ENCODE measurements around the gene NUDT22.

NUDT22 gene

GRCh38 chr11:64204080-64204440, 22.0 kb upstream of the NUDT22 start:
- no peaks in the 10 kb centered on the region for H3K9me3 ChIP-seq
- TF ChIP-seq, protein P1, sequence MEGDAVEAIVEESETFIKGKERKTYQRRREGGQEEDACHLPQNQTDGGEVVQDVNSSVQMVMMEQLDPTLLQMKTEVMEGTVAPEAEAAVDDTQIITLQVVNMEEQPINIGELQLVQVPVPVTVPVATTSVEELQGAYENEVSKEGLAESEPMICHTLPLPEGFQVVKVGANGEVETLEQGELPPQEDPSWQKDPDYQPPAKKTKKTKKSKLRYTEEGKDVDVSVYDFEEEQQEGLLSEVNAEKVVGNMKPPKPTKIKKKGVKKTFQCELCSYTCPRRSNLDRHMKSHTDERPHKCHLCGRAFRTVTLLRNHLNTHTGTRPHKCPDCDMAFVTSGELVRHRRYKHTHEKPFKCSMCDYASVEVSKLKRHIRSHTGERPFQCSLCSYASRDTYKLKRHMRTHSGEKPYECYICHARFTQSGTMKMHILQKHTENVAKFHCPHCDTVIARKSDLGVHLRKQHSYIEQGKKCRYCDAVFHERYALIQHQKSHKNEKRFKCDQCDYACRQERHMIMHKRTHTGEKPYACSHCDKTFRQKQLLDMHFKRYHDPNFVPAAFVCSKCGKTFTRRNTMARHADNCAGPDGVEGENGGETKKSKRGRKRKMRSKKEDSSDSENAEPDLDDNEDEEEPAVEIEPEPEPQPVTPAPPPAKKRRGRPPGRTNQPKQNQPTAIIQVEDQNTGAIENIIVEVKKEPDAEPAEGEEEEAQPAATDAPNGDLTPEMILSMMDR (IDR thresholded peaks at IDR 0.05; ENCODE audit: low read depth, low read length): no peak
- DNase-seq: no peak
- H3K27me3 ChIP-seq: no peaks in the 10 kb centered on the region
- peaks cover 4% of the 10 kb centered on the region; the same call in 1 of the 2 replicates for H3K4me1 ChIP-seq
- H3K4me3 ChIP-seq (ENCODE audit: low read depth, low read length): no peak overlapping the region
- H3K36me3 ChIP-seq: peaks cover 45% of the 10 kb centered on the region

DNA sequence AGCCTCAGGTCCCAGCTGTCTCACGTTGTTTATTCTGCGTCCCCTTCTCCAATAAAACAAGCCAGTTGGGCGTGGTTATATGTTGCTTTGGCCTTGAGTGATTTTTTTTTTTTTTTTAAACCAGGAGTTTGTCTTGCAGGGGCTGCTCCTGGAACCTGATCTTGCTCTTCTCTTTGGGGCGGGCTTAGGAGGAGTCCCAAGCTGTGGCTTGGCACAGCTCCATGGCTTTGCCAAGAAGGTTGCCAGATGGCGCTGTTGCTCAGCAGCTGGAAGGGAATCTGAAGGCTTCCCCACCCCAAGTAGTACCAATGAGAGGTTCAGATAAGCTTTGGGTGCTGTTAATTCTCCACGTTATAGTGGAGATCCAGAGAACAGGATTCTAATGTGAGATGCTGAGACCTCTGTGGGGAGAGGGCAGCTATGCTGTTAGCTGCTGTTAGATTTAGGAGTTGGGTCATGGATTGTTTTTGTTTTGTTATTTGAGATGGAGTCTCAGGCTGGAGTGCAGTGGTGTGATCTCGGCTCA, 21.5 kb upstream of the NUDT22 start:
- H3K9me3 ChIP-seq: no peaks in the 10 kb centered on the region
- DNase-seq: peak; percentile 78
- H3K4me1 ChIP-seq: peaks cover 4% of the 10 kb centered on the region; the same call in 1 of the 2 replicates
- no peak overlapping the region for H3K4me3 ChIP-seq (ENCODE audit: low read depth, low read length)
- peaks cover 45% of the 10 kb centered on the region for H3K36me3 ChIP-seq
- no peaks in the 10 kb centered on the region for H3K27me3 ChIP-seq
- TF ChIP-seq, protein P1 (IDR thresholded peaks at IDR 0.05; ENCODE audit: low read depth, low read length): peak; percentile 73

GRCh38 chr11:64206457-64207255, 19.4 kb upstream of the NUDT22 start, which contains the start of gene FERMT3:
FERMT3 (plus strand) TSS chr11:64206721; CDS start chr11:64207365, 644 bp downstream.
- no peaks in the 10 kb centered on the region for H3K9me3 ChIP-seq
- no peak for DNase-seq
- peaks cover 4% of the 10 kb centered on the region; the same call in 1 of the 2 replicates for H3K4me1 ChIP-seq
- H3K27me3 ChIP-seq: no peaks in the 10 kb centered on the region
- H3K36me3 ChIP-seq: peaks cover 37% of the 10 kb centered on the region
- TF ChIP-seq, protein P1 (IDR thresholded peaks at IDR 0.05; ENCODE audit: low read depth, low read length): no peak
- no peak within 1 kb of the TSS for H3K4me3 ChIP-seq (ENCODE audit: low read depth, low read length)

DNA sequence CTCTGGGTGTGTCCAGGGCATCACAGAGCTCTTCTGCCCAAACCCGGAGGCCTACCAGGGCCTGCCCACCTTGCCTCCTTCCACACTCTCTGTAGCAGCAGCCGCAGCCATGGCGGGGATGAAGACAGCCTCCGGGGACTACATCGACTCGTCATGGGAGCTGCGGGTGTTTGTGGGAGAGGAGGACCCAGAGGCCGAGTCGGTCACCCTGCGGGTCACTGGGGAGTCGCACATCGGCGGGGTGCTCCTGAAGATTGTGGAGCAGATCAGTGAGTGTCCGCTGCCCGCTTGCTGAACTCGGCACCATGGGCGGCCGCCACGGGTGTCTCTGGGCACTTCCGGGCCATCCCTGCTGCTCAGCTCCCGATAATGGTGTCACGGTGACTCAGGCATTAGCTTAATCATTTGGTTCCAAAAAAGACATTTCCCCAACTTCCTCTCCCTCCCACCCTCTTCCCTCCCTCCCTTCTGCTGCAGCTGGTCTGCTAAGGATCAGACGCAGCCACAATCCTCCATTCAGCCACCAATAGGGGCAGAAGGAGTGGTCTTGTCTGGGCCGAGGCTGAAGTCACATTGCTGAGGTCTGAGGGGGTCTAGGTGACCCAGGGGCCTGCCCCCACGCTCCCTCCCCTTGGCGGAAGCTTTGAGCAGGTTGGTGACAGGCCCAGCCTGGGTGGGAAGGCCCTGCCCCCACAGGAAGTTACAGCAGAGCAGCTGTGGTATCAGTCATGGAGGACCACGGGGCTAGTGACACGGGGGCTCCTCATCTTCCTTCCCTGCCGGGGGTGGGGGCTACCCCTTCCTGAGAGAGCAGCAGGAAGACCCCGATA, 18.6 kb upstream of the NUDT22 start:
- H3K9me3 ChIP-seq: no peaks in the 10 kb centered on the region
- peaks cover 4% of the 10 kb centered on the region; the same call in 1 of the 2 replicates for H3K4me1 ChIP-seq

DNA sequence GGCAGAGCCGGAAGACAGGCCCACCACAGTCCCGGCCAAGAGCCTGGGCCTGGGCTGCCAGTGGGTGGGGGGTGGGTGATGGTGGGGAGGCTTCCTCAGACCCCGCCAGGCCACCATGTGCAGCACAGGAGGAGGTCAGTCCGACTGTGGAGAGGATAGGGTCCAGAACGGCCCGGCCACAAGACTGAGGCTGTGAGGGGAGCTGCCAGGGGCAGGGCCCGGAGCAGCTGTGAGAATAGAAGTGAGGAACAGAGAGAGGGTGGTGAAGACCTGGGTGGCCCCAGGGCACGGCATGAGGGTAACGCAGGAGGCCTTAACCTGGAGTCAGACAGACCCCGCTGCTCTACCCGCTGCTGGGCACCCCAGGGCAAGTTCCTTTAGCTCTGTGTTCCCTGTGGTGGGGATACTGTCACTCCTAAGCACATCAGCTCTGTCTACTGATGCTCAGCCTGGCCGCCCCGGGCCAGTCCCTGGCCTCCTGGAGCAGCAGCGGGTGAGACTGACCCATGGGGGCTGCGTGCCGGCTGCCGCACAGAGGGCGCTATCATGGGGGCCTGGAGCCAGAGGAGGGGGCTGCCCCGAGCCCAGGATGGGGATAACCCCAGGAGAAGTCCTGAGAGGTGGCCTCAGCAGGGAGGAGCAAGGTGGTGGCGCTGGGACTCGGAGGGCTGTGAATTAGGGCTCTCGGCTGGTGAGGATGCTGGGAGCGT, 17.8 kb upstream of the NUDT22 start:
- no peak for DNase-seq
- Histone ChIP-seq H3K36me3 (peaks cover 29% of the 10 kb centered on the region), H3K27me3 (no peaks in the 10 kb centered on the region), H3K4me1 (peaks cover 4% of the 10 kb centered on the region; the same call in 1 of the 2 replicates), H3K4me3 (ENCODE audit: low read depth, low read length) (no peak overlapping the region), H3K9me3 (no peaks in the 10 kb centered on the region)
- TF ChIP-seq, protein P1 (IDR thresholded peaks at IDR 0.05; ENCODE audit: low read depth, low read length): no peak

More for the DNA sequence above, 18.6 kb upstream of the NUDT22 start:
- H3K27me3 ChIP-seq: no peaks in the 10 kb centered on the region
- TF ChIP-seq, protein P1 (IDR thresholded peaks at IDR 0.05; ENCODE audit: low read depth, low read length): no peak
- H3K36me3 ChIP-seq: peaks cover 36% of the 10 kb centered on the region
- DNase-seq: peak; percentile 25
- H3K4me3 ChIP-seq (ENCODE audit: low read depth, low read length): no peak overlapping the region
